ENCODE results near the gene FLNB.

The FLNB gene

DNA sequence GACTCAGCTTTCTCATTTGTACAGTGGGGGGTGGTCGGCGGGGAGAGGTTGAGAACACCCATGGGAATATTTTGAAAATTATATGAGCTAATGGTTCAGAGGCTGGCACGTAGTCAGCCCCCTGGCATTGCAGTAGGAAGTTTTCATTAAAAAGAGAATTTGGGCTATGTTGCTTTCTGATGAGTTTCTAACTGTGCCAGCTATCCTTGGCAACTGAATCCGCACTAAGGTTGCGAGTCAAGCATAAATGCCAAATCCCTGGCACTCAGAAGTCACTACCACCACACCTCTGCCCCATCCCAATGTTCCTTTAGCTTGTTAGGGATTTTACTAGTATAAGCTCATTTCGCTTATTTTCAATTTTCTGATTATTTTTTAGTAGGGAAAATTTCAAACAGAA is 111.0 kb downstream of the FLNB start:
- peaks cover 42% of the 10 kb centered on the region; the same call in 1 of the 2 replicates for H3K36me3 ChIP-seq (ENCODE audit: insufficient read depth, low read length)
- no peaks in the 10 kb centered on the region for H3K79me2 ChIP-seq (ENCODE audit: insufficient read depth, low read length)
- TF ChIP-seq CTCF (conservative IDR thresholded peaks at IDR 0.05; ENCODE audit: low read length), result no peak
- TF ChIP-seq EZH2phosphoT487 (IDR thresholded peaks at IDR 0.05; ENCODE audit: borderline replicate concordance), result no peak
- H3K9ac ChIP-seq (ENCODE audit: low read depth, low read length, poor library complexity, severe bottlenecking), result no peak overlapping the region
- peaks cover 17% of the 10 kb centered on the region for H3K4me1 ChIP-seq (ENCODE audit: insufficient read depth, low read length, poor library complexity, severe bottlenecking)
- no peaks in the 10 kb centered on the region for H4K20me1 ChIP-seq (ENCODE audit: insufficient read depth, low read length, poor library complexity, severe bottlenecking)
- no peaks in the 10 kb centered on the region for H3K9me3 ChIP-seq (ENCODE audit: insufficient read depth, low read depth, low read length)
- H3K4me2 ChIP-seq (ENCODE audit: low read depth, low read length, poor library complexity, severe bottlenecking), result no peak overlapping the region
- H2AFZ ChIP-seq (ENCODE audit: low read length), result no peak overlapping the region
- H3K27me3 ChIP-seq (ENCODE audit: insufficient read depth, low read length, poor library complexity, severe bottlenecking), result no peaks in the 10 kb centered on the region
- no peaks in the 10 kb centered on the region for H3K9me2 ChIP-seq (replicated peaks; ENCODE audit: low read depth, low read length)
- H3K4me3 ChIP-seq (ENCODE audit: low read length, poor library complexity, severe bottlenecking), result no peak overlapping the region
- no peaks in the 10 kb centered on the region for H3F3A ChIP-seq (ENCODE audit: low read depth)

DNA sequence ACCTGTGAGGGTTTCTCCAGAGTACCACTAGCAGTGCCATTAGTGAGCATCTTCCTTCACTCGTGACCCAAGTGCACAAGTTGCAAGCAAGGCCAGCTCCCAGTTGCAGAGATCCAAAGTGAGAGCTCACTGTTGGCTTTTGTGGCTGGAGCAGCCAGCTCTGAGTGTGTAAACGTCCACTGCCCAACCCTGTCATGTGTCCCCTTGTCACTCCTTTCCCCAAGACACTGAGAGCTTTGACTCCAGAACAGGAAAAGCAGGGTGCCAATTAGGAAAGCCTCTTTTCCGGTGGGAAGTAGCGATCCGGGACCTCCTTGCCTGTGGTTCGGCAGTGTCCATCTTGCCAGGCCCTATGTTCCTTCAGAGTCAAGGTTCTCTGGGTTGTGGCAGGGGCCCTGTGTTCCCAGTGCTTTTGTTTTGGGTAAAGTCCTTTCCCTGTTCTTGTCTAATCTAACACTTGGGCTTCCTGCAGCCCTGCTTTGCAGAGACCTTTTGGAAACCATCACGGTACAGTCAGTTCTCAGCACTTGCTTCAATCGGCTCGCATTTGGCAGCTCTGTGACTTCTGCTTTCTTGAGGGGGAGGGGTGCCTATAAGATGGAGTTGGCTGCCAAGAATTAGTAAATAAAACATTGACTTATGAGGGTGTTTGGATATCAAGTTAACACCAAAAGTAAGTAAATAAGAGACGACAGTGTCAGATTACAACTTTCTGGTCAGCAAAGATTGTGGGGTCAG is 112.0 kb downstream of the FLNB start:
- H3K9me3 ChIP-seq (ENCODE audit: insufficient read depth, low read depth, low read length), result no peaks in the 10 kb centered on the region
- H3K4me3 ChIP-seq (ENCODE audit: low read length, poor library complexity, severe bottlenecking), result no peak overlapping the region
- no peak overlapping the region for H3K9ac ChIP-seq (ENCODE audit: low read depth, low read length, poor library complexity, severe bottlenecking)
- peaks cover 15% of the 10 kb centered on the region for H3K4me1 ChIP-seq (ENCODE audit: insufficient read depth, low read length, poor library complexity, severe bottlenecking)
- no peak overlapping the region for H3K4me2 ChIP-seq (ENCODE audit: low read depth, low read length, poor library complexity, severe bottlenecking)
- TF ChIP-seq EZH2phosphoT487 (IDR thresholded peaks at IDR 0.05; ENCODE audit: borderline replicate concordance), result no peak
- no peak for TF ChIP-seq CTCF (conservative IDR thresholded peaks at IDR 0.05; ENCODE audit: low read length)
- H3K27me3 ChIP-seq (ENCODE audit: insufficient read depth, low read length, poor library complexity, severe bottlenecking), result no peaks in the 10 kb centered on the region
- no peaks in the 10 kb centered on the region for H3F3A ChIP-seq (ENCODE audit: low read depth)
- H3K36me3 ChIP-seq (ENCODE audit: insufficient read depth, low read length), result peaks cover 44% of the 10 kb centered on the region; the same call in 1 of the 2 replicates
- no peaks in the 10 kb centered on the region for H3K79me2 ChIP-seq (ENCODE audit: insufficient read depth, low read length)
- no peaks in the 10 kb centered on the region for H3K9me2 ChIP-seq (replicated peaks; ENCODE audit: low read depth, low read length)
- H4K20me1 ChIP-seq (ENCODE audit: insufficient read depth, low read length, poor library complexity, severe bottlenecking), result no peaks in the 10 kb centered on the region
- H2AFZ ChIP-seq (ENCODE audit: low read length), result no peak overlapping the region

GRCh38 chr3:58121183-58121582 is 113.0 kb downstream of the FLNB start:
- H2AFZ ChIP-seq (ENCODE audit: low read length), result no peak overlapping the region
- no peak overlapping the region for H3K4me2 ChIP-seq (ENCODE audit: low read depth, low read length, poor library complexity, severe bottlenecking)
- peaks cover 53% of the 10 kb centered on the region for H3K36me3 ChIP-seq (ENCODE audit: insufficient read depth, low read length)
- no peaks in the 10 kb centered on the region for H3K9me3 ChIP-seq (ENCODE audit: insufficient read depth, low read depth, low read length)
- H3K9me2 ChIP-seq (replicated peaks; ENCODE audit: low read depth, low read length), result no peaks in the 10 kb centered on the region
- no peak overlapping the region for H3K9ac ChIP-seq (ENCODE audit: low read depth, low read length, poor library complexity, severe bottlenecking)
- no peaks in the 10 kb centered on the region for H3K27me3 ChIP-seq (ENCODE audit: insufficient read depth, low read length, poor library complexity, severe bottlenecking)
- H3K79me2 ChIP-seq (ENCODE audit: insufficient read depth, low read length), result no peaks in the 10 kb centered on the region
- peaks cover 6% of the 10 kb centered on the region for H3K4me1 ChIP-seq (ENCODE audit: insufficient read depth, low read length, poor library complexity, severe bottlenecking)
- H3F3A ChIP-seq (ENCODE audit: low read depth), result no peaks in the 10 kb centered on the region
- no peak overlapping the region for H3K4me3 ChIP-seq (ENCODE audit: low read length, poor library complexity, severe bottlenecking)
- H4K20me1 ChIP-seq (ENCODE audit: insufficient read depth, low read length, poor library complexity, severe bottlenecking), result no peaks in the 10 kb centered on the region
- TF ChIP-seq EZH2phosphoT487 (IDR thresholded peaks at IDR 0.05; ENCODE audit: borderline replicate concordance), result no peak
- no peak for TF ChIP-seq CTCF (conservative IDR thresholded peaks at IDR 0.05; ENCODE audit: low read length)

Data from Loucy (cell line).